Naive B cell (primary cell): Measurements from ENCODE around the gene JMJD7. TPM values are rescaled to one million over a fixed set of nuclear protein-coding genes. Genes with fewer than 3 reads are reported as not detected.

Source experiments
- ATAC-seq, 2 donors: fragments of 150-1000 bp; cut with Tn5 transposase; 2 replicates each; pipeline ENCODE4 v1.10.0; 2021; ENCODE audit warnings: low read depth in 2 of 2, mild to moderate bottlenecking in 2 of 2, moderate library complexity in 2 of 2
- DNase-seq: peaks from one replicate; pipeline ENCODE4 v3.0.0; 2022
- H3K27ac Mint-ChIP-seq, 6 donors: one replicate each; pipeline ENCODE4 v1.8.0; 2020 to 2022; ENCODE audit warnings: mild to moderate bottlenecking in 6 of 6, mixed read lengths in 6 of 6, moderate library complexity in 5 of 6, inconsistent platforms in 2 of 6
- H3K27me3 Mint-ChIP-seq, 3 donors: one replicate each; pipeline ENCODE4 v1.8.0; 2021 to 2022; ENCODE audit warnings: mixed read lengths in 3 of 3, mild to moderate bottlenecking in 1 of 3
- H3K36me3 Mint-ChIP-seq, 2 donors: one replicate each; pipeline ENCODE4 v1.8.0; 2020 to 2022; ENCODE audit warnings: mixed read lengths in 2 of 2, inconsistent platforms in 1 of 2, mild to moderate bottlenecking in 1 of 2
- H3K4me1 Mint-ChIP-seq, 3 donors: one replicate each; pipeline ENCODE4 v1.8.0; 2020 to 2022; ENCODE audit warnings: mixed read lengths in 3 of 3, inconsistent platforms in 1 of 3, mild to moderate bottlenecking in 1 of 3, moderate library complexity in 1 of 3
- H3K4me3 Mint-ChIP-seq, 8 donors: one replicate each; pipeline ENCODE4 v1.8.0; 2020 to 2022; ENCODE audit warnings: mild to moderate bottlenecking in 8 of 8, mixed read lengths in 8 of 8, moderate library complexity in 8 of 8, inconsistent platforms in 2 of 8
- H3K9me3 Mint-ChIP-seq, 7 donors: one replicate each; pipeline ENCODE4 v1.8.0; 2020 to 2022; ENCODE audit warnings: mixed read lengths in 7 of 7, mild to moderate bottlenecking in 5 of 7, inconsistent platforms in 2 of 7, moderate library complexity in 1 of 7
- polyA plus RNA-seq, 6 donors: library from polyadenylated mRNA; unstranded; fragments of 300-500 nt; fragmentation: Illumina TruSeq; gene quantifications; one replicate each; pipeline ENCODE4 v1.2.3, GENCODE V29; 2021; ENCODE audit warnings: low read depth in 6 of 6

The JMJD7 gene
- polyA plus RNA-seq, 6 donors from 2014 or later, result 11.3 to 32.6 (median 14.3) TPM

DNA sequence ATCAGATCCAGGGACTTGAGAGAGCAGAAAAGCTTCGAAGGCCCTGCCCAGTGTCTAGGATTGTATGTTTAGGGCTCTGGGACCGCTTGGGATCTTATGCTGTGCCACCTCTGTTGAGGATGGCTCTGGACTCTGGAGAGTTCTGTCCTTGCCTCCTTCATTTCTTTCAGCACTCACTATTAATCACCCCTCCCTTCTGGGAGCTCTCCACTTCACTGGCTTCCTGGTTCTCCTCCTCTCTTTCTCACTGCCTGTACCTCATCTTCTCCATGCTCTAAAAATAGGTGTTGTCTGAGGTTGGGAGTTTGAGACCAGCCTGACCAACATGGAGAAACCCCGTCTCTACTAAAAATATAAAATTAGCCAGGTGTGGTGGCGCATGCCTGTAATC, 36.4 kb upstream of the JMJD7 start:
- ATAC-seq, result no peak
- Mint-ChIP-seq H3K27me3 (no peaks in the 10 kb centered on the region), H3K4me1 (peaks cover 60 to 67% (median 65%) of the 10 kb centered on the region in 3 donors), H3K9me3 (peaks cover 0 to 2% (median 0%) of the 10 kb centered on the region in 7 donors), H3K4me3 (peak overlapping the region in 1 of 8 donors; percentile 65), H3K36me3 (no peaks in the 10 kb centered on the region), H3K27ac (peak overlapping the region in 4 of 6 donors; percentile 15 to 71 (median 30))
- DNase-seq, result no peak

DNA sequence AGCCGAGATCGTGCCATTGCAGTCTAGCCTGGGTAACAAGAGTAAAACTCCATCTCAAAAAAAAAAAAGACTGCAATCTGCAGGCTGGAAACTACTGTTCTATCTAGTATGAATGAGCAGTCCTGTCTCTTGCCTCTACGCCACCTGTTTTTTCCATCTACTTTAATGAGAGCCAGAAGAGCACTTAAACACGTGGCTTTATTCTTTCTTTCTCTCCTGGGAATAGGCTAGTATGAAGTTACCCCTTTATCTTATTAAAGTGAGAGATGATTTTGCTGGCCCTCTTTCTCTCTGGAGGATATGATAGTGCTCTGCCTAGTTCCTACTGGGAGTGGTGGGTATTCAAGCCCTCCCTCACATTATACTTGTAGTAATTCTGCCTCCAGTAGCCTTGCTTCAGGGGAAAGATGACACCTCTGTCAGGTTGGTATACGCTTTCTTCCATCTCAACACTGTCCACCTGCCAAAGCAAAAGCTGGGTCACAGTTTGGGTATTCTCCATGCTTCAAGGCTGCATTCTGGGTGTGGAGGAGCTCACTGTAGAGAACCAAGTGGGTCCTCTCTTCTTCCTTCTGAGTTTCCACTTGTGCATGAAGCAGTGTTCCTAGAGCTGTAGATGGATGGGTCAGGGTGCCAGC, 35.8 kb upstream of the JMJD7 start:
- H3K4me3 Mint-ChIP-seq, result peak overlapping the region in 1 of 8 donors; percentile 3
- no peaks in the 10 kb centered on the region for H3K27me3 Mint-ChIP-seq

DNA sequence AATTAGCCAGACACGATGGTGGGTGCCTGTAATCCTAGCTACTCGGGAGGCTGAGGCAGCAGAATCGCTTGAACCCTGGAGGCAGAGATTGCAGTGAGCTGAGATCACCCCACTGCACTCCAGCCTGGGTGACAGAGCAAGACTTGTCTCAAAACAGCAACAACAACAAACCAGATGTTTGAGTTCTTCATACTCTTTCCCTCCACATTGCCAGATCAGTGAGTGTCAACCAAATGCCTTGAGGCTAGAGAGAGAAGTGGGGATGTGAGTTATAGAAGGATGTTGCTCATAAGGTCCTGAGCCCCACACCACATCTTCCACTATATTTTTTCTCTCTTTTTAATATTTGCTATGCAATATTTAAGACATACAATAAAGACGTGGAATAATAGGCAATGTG, 33.8 kb upstream of the JMJD7 start:
- ATAC-seq (no peak), DNase-seq (no peak)
- Mint-ChIP-seq H3K4me1 (peaks cover 50 to 66% (median 55%) of the 10 kb centered on the region in 3 donors), H3K4me3 (no peak overlapping the region), H3K36me3 (peaks cover 0 to 1% of the 10 kb centered on the region in 2 donors), H3K9me3 (peaks cover 0 to 2% (median 0%) of the 10 kb centered on the region in 7 donors), H3K27me3 (no peaks in the 10 kb centered on the region), H3K27ac (no peak overlapping the region)

More for the DNA sequence above, 35.8 kb upstream of the JMJD7 start:
- H3K36me3 Mint-ChIP-seq, result no peaks in the 10 kb centered on the region
- H3K4me1 Mint-ChIP-seq, result peaks cover 60 to 70% (median 63%) of the 10 kb centered on the region in 3 donors
- H3K9me3 Mint-ChIP-seq, result peaks cover 0 to 2% (median 0%) of the 10 kb centered on the region in 7 donors
- peak overlapping the region in 3 of 6 donors; percentile 21 to 71 (median 38) for H3K27ac Mint-ChIP-seq
- ATAC-seq (no peak), DNase-seq (no peak)

DNA sequence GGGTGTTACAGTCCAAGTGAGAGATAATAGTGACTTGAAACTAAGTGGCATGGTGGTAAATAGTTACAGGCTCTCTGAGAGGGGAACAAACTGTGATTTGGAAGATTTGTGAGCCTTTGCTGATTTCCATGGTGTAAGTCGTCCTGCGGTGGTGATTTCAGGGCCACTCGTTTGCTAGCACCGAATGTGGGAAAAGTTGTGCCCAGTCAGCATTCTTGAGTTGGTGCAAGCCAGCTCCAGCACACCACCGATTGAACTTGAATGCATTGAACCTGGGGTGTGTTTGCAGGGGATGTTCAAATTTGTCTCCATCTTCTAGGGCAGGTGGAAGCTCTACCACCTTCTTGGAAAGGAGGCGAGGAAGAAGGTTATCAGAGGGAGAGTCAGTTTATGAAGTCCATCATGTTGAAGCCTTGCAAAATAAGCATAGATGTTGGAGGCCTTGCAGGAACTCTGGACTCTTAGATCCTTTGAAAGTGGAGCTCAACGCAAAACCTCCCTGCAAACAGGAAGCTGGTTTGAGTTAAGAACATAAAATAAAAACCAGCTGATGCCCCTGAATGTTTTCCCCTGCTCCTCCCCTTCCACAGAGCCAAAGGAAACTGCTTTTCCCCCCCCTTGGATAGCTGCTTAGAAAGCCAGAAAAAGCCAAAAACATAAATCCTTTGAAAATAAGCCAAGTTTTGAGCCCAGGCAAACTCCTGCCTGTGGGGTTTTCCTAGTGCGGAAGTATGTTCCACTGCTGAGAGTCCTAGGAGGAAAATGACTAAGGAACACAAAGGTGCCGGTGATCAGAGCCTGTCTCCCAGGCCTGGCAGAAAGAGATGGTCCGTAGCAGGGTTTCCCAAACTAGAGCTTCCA, 31.7 kb upstream of the JMJD7 start:
- peak overlapping the region in 1 of 8 donors; percentile 12 for H3K4me3 Mint-ChIP-seq
- peaks cover 29 to 50% (median 37%) of the 10 kb centered on the region in 3 donors for H3K4me1 Mint-ChIP-seq
- no peaks in the 10 kb centered on the region for H3K27me3 Mint-ChIP-seq
- peaks cover 11 to 14% of the 10 kb centered on the region in 2 donors for H3K36me3 Mint-ChIP-seq
- DNase-seq (no peak), ATAC-seq (no peak)
- peak overlapping the region; percentile 5 to 93 (median 44) for H3K27ac Mint-ChIP-seq
- peaks cover 0 to 2% (median 0%) of the 10 kb centered on the region in 7 donors for H3K9me3 Mint-ChIP-seq

DNA sequence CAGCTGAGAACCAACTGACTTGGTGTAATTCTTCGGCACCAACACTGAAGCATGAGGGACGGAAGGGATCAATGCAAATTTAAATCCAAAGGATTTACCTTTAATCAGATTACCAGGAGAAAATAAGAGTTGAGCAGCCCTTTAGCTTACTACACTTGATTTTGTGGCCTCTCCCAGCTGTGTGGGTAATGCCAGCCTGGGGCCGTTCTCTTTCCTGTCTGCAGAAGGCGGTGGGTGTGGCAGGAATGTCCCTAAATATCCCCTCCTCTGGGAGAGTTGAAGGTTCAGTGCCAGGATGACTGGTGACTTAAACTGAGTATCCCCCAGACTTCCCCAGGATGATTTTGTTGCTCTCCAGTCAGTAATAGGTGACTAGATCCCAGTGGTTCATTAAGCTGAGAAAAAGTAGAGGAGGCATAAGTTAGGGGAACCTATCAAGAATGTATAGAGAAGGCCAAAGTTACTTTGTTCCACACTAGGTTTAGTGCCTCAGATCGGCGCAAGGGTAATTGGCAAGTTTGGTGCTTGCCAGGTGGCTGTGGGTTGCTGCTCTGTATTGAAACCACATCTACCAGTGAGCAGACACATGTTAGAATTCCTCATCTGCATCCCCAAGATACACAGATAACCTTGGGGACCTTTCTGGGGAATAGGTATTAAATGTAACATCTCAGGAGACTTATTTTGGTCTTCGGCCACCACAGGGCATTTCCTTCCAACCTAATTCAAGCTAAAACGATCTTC, 30.5 kb upstream of the JMJD7 start:
- Mint-ChIP-seq H3K27me3 (no peaks in the 10 kb centered on the region), H3K27ac (peak overlapping the region in 4 of 6 donors; percentile 3 to 49 (median 20)), H3K36me3 (peaks cover 11 to 14% of the 10 kb centered on the region in 2 donors), H3K9me3 (peaks cover 0 to 2% (median 0%) of the 10 kb centered on the region in 7 donors), H3K4me1 (peaks cover 18 to 43% (median 26%) of the 10 kb centered on the region in 3 donors), H3K4me3 (no peak overlapping the region)
- no peak for ATAC-seq
- no peak for DNase-seq

DNA sequence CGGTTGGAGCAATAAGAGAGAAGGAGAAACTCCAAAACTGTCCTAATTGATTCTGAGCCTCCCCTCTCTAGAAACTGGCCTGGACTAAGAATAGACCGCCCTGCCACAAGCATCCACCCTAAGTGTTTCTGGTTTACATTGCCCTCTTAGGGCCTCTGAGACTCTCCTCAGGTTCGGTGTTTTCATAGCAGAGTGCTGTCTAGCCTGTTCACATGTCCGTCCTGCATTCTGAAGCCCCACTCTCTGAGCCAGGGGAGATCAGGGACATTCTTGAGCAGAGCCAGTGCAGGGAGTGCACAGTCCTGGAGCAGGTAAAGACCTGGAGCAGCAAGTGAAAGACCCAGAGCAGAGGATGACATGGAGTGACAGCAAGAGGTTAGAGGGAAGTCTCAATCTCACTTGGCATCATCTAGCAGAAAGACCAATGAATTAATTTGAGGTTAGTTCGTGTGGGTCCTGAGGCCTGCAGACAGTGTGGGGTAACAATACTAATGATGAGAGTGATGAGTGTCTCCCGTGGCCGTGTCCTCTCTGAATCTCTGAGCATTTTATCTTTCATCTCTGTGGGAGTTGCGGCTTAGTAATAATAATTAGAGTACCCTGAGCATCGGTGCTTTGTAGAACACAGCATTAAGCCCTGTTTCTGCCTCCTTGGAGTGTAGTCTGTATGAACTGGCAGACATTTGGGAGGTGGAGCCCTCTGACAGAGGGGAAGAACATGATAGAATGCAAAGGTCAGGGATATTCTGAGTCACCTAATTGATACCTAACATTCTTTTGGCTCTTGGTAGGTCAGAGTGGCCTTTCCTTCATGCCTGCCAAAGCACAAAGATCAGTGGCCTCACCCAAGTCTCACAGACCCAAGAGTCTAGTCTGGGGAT, 29.0 kb upstream of the JMJD7 start:
- Mint-ChIP-seq H3K9me3 (peaks cover 0 to 2% (median 0%) of the 10 kb centered on the region in 7 donors), H3K27ac (peak overlapping the region in 1 of 6 donors; percentile 8), H3K27me3 (no peaks in the 10 kb centered on the region), H3K4me1 (peaks cover 17 to 43% (median 24%) of the 10 kb centered on the region in 3 donors), H3K36me3 (peaks cover 11 to 14% of the 10 kb centered on the region in 2 donors), H3K4me3 (peak overlapping the region in 1 of 8 donors; percentile 30)
- ATAC-seq (no peak), DNase-seq (no peak)

DNA sequence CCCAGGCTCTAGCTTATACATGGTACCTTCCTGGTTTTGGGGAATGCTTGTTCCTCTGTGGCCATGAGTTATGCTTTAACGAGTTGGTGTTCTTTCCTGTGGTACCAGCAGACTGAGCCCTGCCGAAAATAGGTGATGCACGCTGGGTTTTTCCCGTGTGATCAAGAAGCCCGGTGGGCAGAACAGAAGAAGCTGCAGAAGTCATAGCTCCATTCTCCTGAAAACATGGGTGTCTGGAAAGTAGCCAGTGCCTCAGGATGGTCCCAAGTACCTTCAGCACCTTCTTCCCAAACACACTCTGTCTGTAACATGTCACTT, 28.4 kb upstream of the JMJD7 start:
- H3K27ac Mint-ChIP-seq, result peak overlapping the region in 1 of 6 donors; percentile 63
- no peaks in the 10 kb centered on the region for H3K27me3 Mint-ChIP-seq
- peaks cover 13 to 46% (median 24%) of the 10 kb centered on the region in 3 donors for H3K4me1 Mint-ChIP-seq
- H3K4me3 Mint-ChIP-seq, result no peak overlapping the region
- ATAC-seq (no peak), DNase-seq (no peak)
- peaks cover 0 to 2% (median 0%) of the 10 kb centered on the region in 7 donors for H3K9me3 Mint-ChIP-seq
- H3K36me3 Mint-ChIP-seq, result peaks cover 11 to 14% of the 10 kb centered on the region in 2 donors

DNA sequence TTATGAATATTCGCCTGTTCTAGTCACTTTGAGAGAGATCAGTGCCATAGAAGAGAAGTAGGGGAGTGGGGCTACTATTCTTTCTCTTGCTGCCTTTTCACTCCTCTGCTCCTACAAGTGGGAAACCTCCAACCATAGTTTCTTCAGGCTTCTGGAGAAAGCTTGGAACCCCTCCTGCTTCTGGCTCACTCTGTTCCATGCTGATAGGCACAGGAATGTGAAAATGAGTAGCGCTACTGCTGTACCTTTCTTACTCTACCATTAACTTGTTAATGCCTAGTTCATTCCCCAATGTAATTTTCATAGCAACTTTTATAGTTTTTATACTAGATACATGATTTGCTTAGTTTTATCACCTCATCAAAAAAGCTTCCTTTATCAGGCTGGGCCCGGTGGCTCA, 26.7 kb upstream of the JMJD7 start:
- no peaks in the 10 kb centered on the region for H3K9me3 Mint-ChIP-seq
- H3K4me1 Mint-ChIP-seq, result peaks cover 0 to 35% (median 8%) of the 10 kb centered on the region in 3 donors
- H3K4me3 Mint-ChIP-seq, result no peak overlapping the region
- H3K27ac Mint-ChIP-seq, result peak overlapping the region in 1 of 6 donors; percentile 47
- H3K36me3 Mint-ChIP-seq, result peaks cover 11 to 14% of the 10 kb centered on the region in 2 donors
- no peak for DNase-seq
- H3K27me3 Mint-ChIP-seq, result no peaks in the 10 kb centered on the region
- no peak for ATAC-seq

DNA sequence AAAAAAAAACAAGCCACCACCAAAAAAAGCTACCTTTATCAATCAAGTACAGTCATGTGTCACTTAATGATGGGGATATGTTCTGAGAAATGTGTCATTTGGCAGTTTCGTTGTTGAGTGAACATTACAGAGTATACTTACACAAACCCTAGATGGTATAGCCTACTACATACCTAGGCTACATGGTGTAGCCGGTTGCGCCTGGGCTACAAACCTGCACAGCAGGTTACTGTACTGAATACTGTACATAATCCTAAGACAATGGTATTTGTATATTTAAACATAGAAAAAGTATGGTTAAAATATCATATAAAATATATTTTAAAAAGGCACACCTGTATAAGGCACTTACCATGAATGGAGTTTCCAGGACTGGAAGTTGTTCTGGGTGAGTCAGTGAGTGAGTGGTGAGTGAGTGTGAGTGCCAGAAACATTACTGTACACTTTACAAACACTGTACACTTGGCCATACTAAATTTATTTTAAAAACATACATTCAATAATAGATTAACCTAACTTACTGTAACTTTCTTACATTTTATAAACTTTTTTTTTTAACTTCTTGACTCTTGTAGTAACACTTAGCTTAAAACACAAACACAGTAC, 25.9 kb upstream of the JMJD7 start:
- peaks cover 0 to 27% (median 7%) of the 10 kb centered on the region in 3 donors for H3K4me1 Mint-ChIP-seq
- ATAC-seq, result no peak
- H3K27me3 Mint-ChIP-seq, result no peaks in the 10 kb centered on the region
- no peaks in the 10 kb centered on the region for H3K9me3 Mint-ChIP-seq
- H3K27ac Mint-ChIP-seq, result no peak overlapping the region
- H3K4me3 Mint-ChIP-seq, result no peak overlapping the region
- DNase-seq, result no peak
- peaks cover 11 to 14% of the 10 kb centered on the region in 2 donors for H3K36me3 Mint-ChIP-seq

DNA sequence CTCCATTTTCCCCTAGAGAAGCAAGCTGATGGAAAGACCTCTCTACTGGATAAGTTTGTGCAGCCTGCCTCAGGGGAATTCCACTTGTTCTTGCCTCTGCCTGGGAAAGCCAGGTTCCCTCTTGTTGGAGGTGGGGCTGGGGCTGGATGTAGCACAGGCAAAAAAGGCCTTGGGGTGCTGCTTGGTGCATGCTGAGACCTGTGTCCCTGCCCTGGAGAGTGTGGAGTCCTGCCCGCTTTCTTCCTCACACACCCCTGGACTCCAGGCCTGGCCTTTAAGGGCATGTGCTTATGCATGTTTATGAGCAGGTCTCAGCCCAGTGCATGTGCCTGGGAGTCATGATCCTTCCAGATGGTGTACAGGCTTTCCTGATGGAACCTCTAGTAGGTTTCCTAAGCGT, 23.5 kb upstream of the JMJD7 start:
- no peak for DNase-seq
- ATAC-seq, result no peak
- H3K27me3 Mint-ChIP-seq, result no peaks in the 10 kb centered on the region

DNA sequence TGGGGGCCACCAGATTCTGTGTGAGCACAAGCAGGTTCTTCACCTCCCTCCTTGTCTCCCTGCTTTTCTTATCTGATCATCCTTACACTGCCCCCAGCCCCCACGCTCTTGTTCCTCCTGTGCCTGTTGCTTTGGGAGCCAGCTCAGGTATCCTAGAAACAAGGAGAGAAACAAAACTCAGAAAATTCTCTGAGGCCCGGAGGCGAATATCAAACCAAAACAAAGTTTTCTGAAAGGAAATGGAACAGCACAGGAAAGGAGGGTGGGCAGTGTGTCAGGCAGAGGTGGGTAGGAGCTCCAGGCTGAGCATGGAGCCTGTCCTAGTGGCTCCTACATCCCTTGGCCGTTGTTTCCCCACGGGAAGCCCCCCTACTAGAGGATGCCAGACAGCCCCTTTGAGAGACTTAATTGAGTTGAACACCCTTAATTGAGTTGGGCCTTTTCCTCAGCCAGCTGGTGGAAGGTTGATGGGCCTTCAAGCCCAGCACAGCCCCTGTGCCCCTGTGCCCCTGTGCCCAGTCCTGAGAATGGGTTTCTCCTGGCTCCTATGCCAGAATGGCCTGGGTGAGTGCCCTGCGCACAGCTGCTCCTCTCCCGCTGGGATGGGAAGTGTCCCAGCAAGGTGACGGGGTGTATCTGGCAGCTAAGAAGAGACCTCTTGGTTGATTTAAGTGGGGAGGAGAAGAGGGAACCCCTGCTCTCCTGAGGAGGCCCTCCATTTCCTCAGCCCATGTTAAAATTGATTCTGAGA, 22.8 kb upstream of the JMJD7 start:
- DNase-seq, result no peak
- peaks cover 4 to 11% of the 10 kb centered on the region in 2 donors for H3K36me3 Mint-ChIP-seq
- H3K9me3 Mint-ChIP-seq, result no peaks in the 10 kb centered on the region
- no peak overlapping the region for H3K4me3 Mint-ChIP-seq
- H3K4me1 Mint-ChIP-seq, result peaks cover 8 to 23% (median 10%) of the 10 kb centered on the region in 3 donors
- peak overlapping the region in 1 of 6 donors; percentile 53 for H3K27ac Mint-ChIP-seq
- H3K27me3 Mint-ChIP-seq, result no peaks in the 10 kb centered on the region
- ATAC-seq, result no peak

More for the DNA sequence above, 23.5 kb upstream of the JMJD7 start:
- H3K27ac Mint-ChIP-seq, result peak overlapping the region in 3 of 6 donors; percentile 46 to 62 (median 53)
- no peaks in the 10 kb centered on the region for H3K9me3 Mint-ChIP-seq
- H3K36me3 Mint-ChIP-seq, result peaks cover 10 to 11% of the 10 kb centered on the region in 2 donors
- H3K4me1 Mint-ChIP-seq, result peaks cover 3 to 18% (median 4%) of the 10 kb centered on the region in 3 donors
- no peak overlapping the region for H3K4me3 Mint-ChIP-seq
